ENCODE results near the gene CXXC5. TPM values are rescaled to one million over a fixed set of nuclear protein-coding genes. Genes with fewer than 3 reads are reported as not detected.

Gene CXXC5
- polyA plus RNA-seq, 2 donors = 21.9 to 27.8 TPM

DNA sequence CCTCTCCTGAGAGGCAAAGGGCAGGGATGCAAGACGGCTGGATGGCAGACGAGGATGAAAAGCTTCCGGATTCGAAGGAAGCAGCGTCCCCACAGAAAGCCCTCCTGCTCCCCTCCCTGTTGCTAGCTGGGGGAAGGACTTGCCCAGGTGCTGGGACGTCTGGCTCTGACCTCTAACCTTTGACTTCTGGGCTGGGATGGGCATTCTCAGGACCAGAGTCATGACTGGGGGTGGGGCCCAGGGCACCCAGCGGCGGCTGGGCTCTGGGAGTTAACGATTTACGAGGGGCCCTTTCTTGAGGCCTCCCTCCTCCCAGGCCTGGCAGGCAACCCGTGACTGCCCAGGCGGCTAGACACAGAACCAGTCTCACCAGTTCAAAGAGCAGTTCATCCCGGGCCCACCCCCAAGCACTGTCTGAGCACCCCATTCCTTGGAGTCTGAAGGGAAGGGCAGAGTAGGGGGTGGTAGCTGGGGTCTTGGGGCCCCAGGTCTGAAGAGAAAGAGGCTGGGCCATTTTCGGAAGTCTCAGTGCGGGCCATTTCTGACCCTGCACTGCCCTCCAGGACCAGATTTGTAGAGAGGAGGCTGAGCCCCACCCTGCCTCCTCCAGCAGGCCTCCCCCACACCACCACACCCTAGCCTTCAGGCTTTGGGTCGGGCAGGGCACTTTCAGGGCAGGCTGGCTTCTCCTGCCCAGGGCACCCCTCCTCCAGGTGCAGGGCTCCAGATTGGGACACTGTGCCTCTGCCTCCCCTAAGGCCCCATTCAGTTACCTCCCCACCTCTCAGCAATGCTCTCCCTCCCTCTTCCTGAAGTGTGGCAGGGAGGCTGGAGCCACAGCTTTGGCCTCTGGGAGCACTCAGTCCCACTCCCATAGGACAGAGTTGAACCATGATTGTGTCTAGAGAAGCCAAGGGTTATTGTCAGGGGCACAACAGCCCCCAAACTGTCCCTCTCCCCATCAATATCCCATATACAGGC lies 5.0 kb upstream of the CXXC5 start:
- WGBS, 2 donors = 46 to 53% methylated on average over 16 of the region's 16 CpGs
- peaks cover 9 to 30% of the 10 kb centered on the region in 2 donors for H3K4me1 ChIP-seq (ENCODE audit: control insufficient read depth in 2 of 2, insufficient read depth in 2 of 2, low read length in 1 of 2)
- H3K36me3 ChIP-seq (ENCODE audit: control insufficient read depth in 2 of 2, insufficient read depth in 2 of 2, low read length in 1 of 2) = no peaks in the 10 kb centered on the region
- no peaks in the 10 kb centered on the region for H3K9me3 ChIP-seq (ENCODE audit: control insufficient read depth in 2 of 2, insufficient read depth in 1 of 2, low read depth in 1 of 2, low read length in 1 of 2)
- H3K27me3 ChIP-seq (ENCODE audit: control insufficient read depth in 1 of 2, insufficient read depth in 2 of 2, low read length in 2 of 2) = no peaks in the 10 kb centered on the region
- H3K27ac ChIP-seq (ENCODE audit: low read depth in 2 of 2, low read length in 1 of 2) = peak overlapping the region; percentile 35 to 75
- no peak overlapping the region for H3K4me3 ChIP-seq (ENCODE audit: low read depth in 1 of 2, low read length in 2 of 2)

DNA sequence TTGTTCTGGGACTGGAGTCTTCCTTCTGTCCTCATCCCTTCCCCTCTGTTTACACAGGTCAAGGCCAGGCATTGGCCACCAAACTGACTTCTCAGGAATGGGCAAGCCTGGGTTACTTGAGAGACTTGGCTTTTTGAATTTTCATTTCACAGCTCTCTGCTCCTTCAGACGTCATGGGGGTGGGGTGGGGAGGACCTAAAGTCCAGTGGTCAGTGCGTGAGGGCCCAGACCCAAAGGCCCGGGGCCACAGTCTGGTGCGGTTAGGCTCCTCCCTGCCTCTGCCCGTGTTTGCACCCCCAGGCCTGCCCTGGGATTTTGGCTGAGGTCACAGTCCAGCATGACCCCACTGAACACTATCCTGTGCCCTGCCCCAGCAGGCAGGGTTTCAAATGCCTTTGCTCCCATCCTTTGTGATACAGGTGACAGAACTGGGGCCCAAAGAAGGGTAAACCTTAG lies 4.1 kb upstream of the CXXC5 start:
- Histone ChIP-seq H3K27me3 (ENCODE audit: control insufficient read depth in 1 of 2, insufficient read depth in 2 of 2, low read length in 2 of 2) (no peaks in the 10 kb centered on the region), H3K9me3 (ENCODE audit: control insufficient read depth in 2 of 2, insufficient read depth in 1 of 2, low read depth in 1 of 2, low read length in 1 of 2) (no peaks in the 10 kb centered on the region), H3K36me3 (ENCODE audit: control insufficient read depth in 2 of 2, insufficient read depth in 2 of 2, low read length in 1 of 2) (no peaks in the 10 kb centered on the region), H3K27ac (ENCODE audit: low read depth in 2 of 2, low read length in 1 of 2) (peak overlapping the region; percentile 35 to 75), H3K4me3 (ENCODE audit: low read depth in 1 of 2, low read length in 2 of 2) (no peak overlapping the region), H3K4me1 (ENCODE audit: control insufficient read depth in 2 of 2, insufficient read depth in 2 of 2, low read length in 1 of 2) (peaks cover 9 to 23% of the 10 kb centered on the region in 2 donors)
- 65 to 84% methylated on average over 5 of the region's 5 CpGs for WGBS, 2 donors

DNA sequence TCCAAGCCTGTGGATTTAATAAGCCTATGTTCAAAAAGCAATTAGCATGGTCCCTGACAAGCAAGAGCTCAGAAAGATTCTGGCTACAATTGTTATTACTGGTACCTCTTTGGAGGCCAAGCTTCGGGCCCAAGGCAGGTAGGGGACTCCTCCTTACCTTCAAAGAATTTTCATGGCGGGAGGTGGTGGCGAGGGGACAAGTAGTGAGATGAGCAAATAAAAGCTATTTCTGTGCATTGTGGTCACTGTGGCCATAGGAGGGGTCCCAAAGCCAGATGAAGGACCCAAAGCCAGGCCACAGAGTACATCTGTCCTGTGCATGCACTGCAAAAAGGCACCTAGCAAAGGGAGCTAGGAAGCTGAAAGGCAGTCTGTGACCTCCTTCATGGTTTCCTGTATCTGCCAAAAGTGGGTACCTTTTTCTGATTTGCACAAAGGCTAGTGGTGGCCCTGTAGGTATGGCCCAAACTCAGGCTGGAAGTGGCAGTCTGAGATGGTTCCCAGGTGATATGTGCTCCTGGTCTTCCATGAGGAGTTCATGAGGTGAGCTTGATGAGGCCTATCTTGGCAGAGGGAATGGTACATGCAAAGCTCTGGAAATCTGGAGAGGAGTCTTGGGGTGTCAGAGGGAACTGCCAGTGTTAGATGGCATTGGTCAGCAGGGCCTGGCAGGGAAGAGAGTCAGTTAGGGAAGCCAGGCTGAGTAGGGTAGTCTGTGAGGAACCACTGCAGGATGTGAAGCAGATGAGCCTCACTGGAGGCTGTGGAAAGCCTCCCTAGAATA lies 3.3 kb upstream of the CXXC5 start:
- Histone ChIP-seq H3K36me3 (ENCODE audit: control insufficient read depth in 2 of 2, insufficient read depth in 2 of 2, low read length in 1 of 2) (no peaks in the 10 kb centered on the region), H3K27me3 (ENCODE audit: control insufficient read depth in 1 of 2, insufficient read depth in 2 of 2, low read length in 2 of 2) (peaks cover 0 to 2% of the 10 kb centered on the region in 2 donors), H3K4me3 (ENCODE audit: low read depth in 1 of 2, low read length in 2 of 2) (no peak overlapping the region), H3K27ac (ENCODE audit: low read depth in 2 of 2, low read length in 1 of 2) (no peak overlapping the region), H3K4me1 (ENCODE audit: control insufficient read depth in 2 of 2, insufficient read depth in 2 of 2, low read length in 1 of 2) (peaks cover 9 to 22% of the 10 kb centered on the region in 2 donors), H3K9me3 (ENCODE audit: control insufficient read depth in 2 of 2, insufficient read depth in 1 of 2, low read depth in 1 of 2, low read length in 1 of 2) (no peaks in the 10 kb centered on the region)
- 93 to 98% methylated on average over 3 of the region's 3 CpGs for WGBS, 2 donors

DNA sequence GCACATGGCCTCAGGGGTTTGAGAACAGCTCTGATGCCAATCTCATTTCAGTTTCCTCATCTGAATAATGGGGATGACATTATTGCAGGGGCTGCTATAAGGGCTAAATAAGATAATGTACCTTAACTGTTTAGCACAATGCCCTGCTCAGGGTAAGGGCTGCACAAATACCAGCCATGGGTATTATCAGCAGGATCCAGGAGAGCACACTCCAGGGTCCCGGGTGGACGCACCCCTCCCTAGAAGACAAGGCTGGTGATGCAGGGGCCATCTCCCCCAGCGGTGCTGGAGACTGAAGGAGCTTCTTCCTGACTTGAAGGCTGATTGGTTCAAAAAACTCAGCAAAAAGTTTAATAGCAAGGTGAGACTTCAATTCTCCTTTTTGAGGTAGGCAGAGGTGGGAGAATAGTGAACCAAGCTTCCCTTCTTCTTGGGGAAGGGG lies 2.7 kb upstream of the CXXC5 start:
- Histone ChIP-seq H3K27me3 (ENCODE audit: control insufficient read depth in 1 of 2, insufficient read depth in 2 of 2, low read length in 2 of 2) (peaks cover 0 to 3% of the 10 kb centered on the region in 2 donors), H3K36me3 (ENCODE audit: control insufficient read depth in 2 of 2, insufficient read depth in 2 of 2, low read length in 1 of 2) (no peaks in the 10 kb centered on the region), H3K4me1 (ENCODE audit: control insufficient read depth in 2 of 2, insufficient read depth in 2 of 2, low read length in 1 of 2) (peaks cover 9 to 22% of the 10 kb centered on the region in 2 donors), H3K27ac (ENCODE audit: low read depth in 2 of 2, low read length in 1 of 2) (no peak overlapping the region), H3K4me3 (ENCODE audit: low read depth in 1 of 2, low read length in 2 of 2) (no peak overlapping the region), H3K9me3 (ENCODE audit: control insufficient read depth in 2 of 2, insufficient read depth in 1 of 2, low read depth in 1 of 2, low read length in 1 of 2) (no peaks in the 10 kb centered on the region)
- WGBS, 2 donors = 91 to 95% methylated on average over 3 of the region's 3 CpGs

- Histone ChIP-seq H3K36me3 (ENCODE audit: control insufficient read depth in 2 of 2, insufficient read depth in 2 of 2, low read length in 1 of 2) (no peaks in the 10 kb centered on the region), H3K9me3 (ENCODE audit: control insufficient read depth in 2 of 2, insufficient read depth in 1 of 2, low read depth in 1 of 2, low read length in 1 of 2) (no peaks in the 10 kb centered on the region), H3K27me3 (ENCODE audit: control insufficient read depth in 1 of 2, insufficient read depth in 2 of 2, low read length in 2 of 2) (peaks cover 0 to 3% of the 10 kb centered on the region in 2 donors), H3K27ac (ENCODE audit: low read depth in 2 of 2, low read length in 1 of 2) (no peak overlapping the region), H3K4me1 (ENCODE audit: control insufficient read depth in 2 of 2, insufficient read depth in 2 of 2, low read length in 1 of 2) (peaks cover 9 to 27% of the 10 kb centered on the region in 2 donors), H3K4me3 (ENCODE audit: low read depth in 1 of 2, low read length in 2 of 2) (no peak overlapping the region)
- 91% methylated on average over 3 of the region's 3 CpGs for WGBS, 2 donors
Measured at GRCh38 chr5:139646111-139646510, 2.0 kb upstream of the CXXC5 start.

DNA sequence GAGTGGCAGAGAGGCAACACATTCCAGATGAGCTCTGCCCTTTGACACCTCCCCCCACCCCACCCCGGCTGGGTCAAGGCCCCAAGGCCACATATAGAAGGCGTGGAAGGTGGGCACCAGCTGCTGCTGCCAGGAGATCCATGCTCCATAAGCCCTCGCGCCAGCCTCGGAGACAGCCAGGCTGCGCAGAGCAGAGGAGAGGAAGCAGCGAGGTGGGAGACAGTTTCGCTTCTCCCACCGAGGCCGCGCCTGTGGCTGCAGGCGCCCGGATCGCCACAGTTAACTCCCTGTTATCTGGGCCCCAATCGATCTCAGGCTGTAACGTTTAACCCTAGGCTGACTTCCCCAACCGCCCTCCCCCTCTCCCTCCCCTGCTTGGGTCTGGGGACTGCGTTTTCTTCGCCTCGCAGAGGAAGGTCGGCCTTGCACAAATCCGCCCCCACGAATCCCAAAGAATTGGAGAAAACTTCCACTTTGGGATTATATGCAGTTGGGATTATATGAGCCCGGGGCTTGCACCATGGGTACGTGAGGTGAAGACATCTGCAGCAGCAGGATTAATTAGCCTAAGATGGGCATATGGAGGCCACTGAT lies 1.1 kb upstream of the CXXC5 start:
- H3K27ac ChIP-seq (ENCODE audit: low read depth in 2 of 2, low read length in 1 of 2) = no peak overlapping the region
- peaks cover 9 to 27% of the 10 kb centered on the region in 2 donors for H3K4me1 ChIP-seq (ENCODE audit: control insufficient read depth in 2 of 2, insufficient read depth in 2 of 2, low read length in 1 of 2)
- H3K36me3 ChIP-seq (ENCODE audit: control insufficient read depth in 2 of 2, insufficient read depth in 2 of 2, low read length in 1 of 2) = no peaks in the 10 kb centered on the region
- H3K27me3 ChIP-seq (ENCODE audit: control insufficient read depth in 1 of 2, insufficient read depth in 2 of 2, low read length in 2 of 2) = peaks cover 0 to 3% of the 10 kb centered on the region in 2 donors
- no peaks in the 10 kb centered on the region for H3K9me3 ChIP-seq (ENCODE audit: control insufficient read depth in 2 of 2, insufficient read depth in 1 of 2, low read depth in 1 of 2, low read length in 1 of 2)
- no peak overlapping the region for H3K4me3 ChIP-seq (ENCODE audit: low read depth in 1 of 2, low read length in 2 of 2)
- WGBS, 2 donors = 23 to 26% methylated on average over 25 of the region's 25 CpGs

- H3K4me1 ChIP-seq (ENCODE audit: control insufficient read depth in 2 of 2, insufficient read depth in 2 of 2, low read length in 1 of 2) = peaks cover 8 to 27% of the 10 kb centered on the region in 2 donors
Measured at GRCh38 chr5:139647506-139648204, 494 bp upstream of the CXXC5 start.

DNA sequence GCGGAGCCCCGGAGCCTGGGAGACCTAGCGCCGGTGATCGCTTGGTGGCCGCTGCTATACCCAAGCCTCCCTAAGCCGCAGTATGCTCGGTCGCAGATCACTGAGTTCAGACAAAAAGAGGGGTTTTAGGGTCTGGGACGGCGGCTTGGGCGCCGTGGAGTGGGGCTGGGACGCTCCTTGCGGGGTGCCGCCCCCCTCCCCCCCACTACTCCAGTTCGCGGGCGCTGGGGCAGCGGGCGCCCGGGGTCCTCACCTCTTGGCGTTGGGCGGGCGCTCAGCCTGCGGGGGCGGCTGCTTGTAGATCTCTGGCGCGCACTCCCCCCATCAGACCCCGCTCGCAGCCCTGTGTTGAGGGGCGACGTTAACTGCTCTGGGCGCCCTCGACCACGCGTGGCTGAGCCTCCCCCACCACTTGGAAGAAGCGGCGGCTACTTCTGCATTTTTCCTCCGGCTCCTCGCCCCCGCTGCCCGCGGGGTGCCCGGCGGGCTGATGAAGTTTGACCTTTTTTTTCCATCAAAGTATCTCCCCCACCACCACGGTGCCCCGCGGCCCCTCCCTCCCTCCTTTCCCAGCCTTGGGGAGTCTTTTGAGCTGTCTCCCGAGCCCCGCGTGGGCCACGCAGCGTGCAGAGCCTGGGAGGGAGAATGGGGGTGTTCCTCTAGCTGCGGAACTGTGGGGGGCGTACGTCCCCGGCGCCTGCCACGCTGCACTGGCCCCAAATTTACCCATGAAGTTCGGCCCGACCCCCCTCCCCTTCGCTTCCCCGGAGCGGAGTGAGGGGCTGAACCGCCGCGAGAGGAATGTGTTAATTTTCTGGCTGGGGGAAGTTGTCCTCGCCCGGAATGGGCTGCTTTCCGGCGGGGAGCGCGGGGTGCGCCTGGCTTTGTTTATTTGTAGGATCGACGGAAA lies 1.2 kb downstream of the CXXC5 start:
- Histone ChIP-seq H3K4me1 (ENCODE audit: control insufficient read depth in 2 of 2, insufficient read depth in 2 of 2, low read length in 1 of 2) (peaks cover 0 to 20% of the 10 kb centered on the region in 2 donors), H3K27ac (ENCODE audit: low read depth in 2 of 2, low read length in 1 of 2) (peak overlapping the region; percentile 58 to 86)
- whole genome bisulfite sequencing, 2 donors = 0 to 1% methylated on average over 65 to 77 of the region's 77 CpGs

More at GRCh38 chr5:139647506-139648204, 494 bp upstream of the CXXC5 start:
- H3K36me3 ChIP-seq (ENCODE audit: control insufficient read depth in 2 of 2, insufficient read depth in 2 of 2, low read length in 1 of 2) = no peaks in the 10 kb centered on the region
- peak overlapping the region in 1 of 2 donors; percentile 16 for H3K27ac ChIP-seq (ENCODE audit: low read depth in 2 of 2, low read length in 1 of 2)
- peak overlapping the region; percentile 65 to 74 for H3K4me3 ChIP-seq (ENCODE audit: low read depth in 1 of 2, low read length in 2 of 2)
- peaks cover 0 to 3% of the 10 kb centered on the region in 2 donors for H3K27me3 ChIP-seq (ENCODE audit: control insufficient read depth in 1 of 2, insufficient read depth in 2 of 2, low read length in 2 of 2)
- WGBS, 2 donors = 17 to 18% methylated on average over 46 of the region's 46 CpGs
- no peaks in the 10 kb centered on the region for H3K9me3 ChIP-seq (ENCODE audit: control insufficient read depth in 2 of 2, insufficient read depth in 1 of 2, low read depth in 1 of 2, low read length in 1 of 2)

More for the DNA sequence above, 1.2 kb downstream of the CXXC5 start:
- Histone ChIP-seq H3K27me3 (ENCODE audit: control insufficient read depth in 1 of 2, insufficient read depth in 2 of 2, low read length in 2 of 2) (peaks cover 0 to 3% of the 10 kb centered on the region in 2 donors), H3K4me3 (ENCODE audit: low read depth in 1 of 2, low read length in 2 of 2) (peak overlapping the region; percentile 65 to 74), H3K9me3 (ENCODE audit: control insufficient read depth in 2 of 2, insufficient read depth in 1 of 2, low read depth in 1 of 2, low read length in 1 of 2) (no peaks in the 10 kb centered on the region), H3K36me3 (ENCODE audit: control insufficient read depth in 2 of 2, insufficient read depth in 2 of 2, low read length in 1 of 2) (no peaks in the 10 kb centered on the region)
